IMR-90 (cell line): ENCODE measurements around the gene AGAP1. TPM values are rescaled to one million over a fixed set of nuclear protein-coding genes. Genes with fewer than 3 reads are reported as not detected.

ENCODE experiments used
- ATAC-seq: fragments of 200-7000 bp; cut with Tn5 transposase; 2 replicates; pipeline ENCODE4 v1.9.1; 2020; ENCODE audit warnings: low read depth, mild to moderate bottlenecking, moderate library complexity
- BruUV-seq: library from RNA; stranded (reverse); fragments of 400-500 nt; replicated peaks from 2 replicates; lab custom pipeline; 2021; lab: Mats Ljungman, UMichigan
- CTCF ChIA-PET: fragments of 300-600 bp; formaldehyde crosslinking; extraction: SDS; loops from one replicate; lab custom pipeline; 2021; ENCODE audit warnings: antibody characterized with exemption; lab: Yijun Ruan, JAX
- POLR2A ChIA-PET: fragments of 300-600 bp; sonication (Branson Sonifier 250); formaldehyde crosslinking; loops from one replicate; lab custom pipeline; 2022; ENCODE audit warnings: antibody characterized with exemption; ENCODE audit not compliant: unreplicated experiment; lab: Charles Lee
- DNase-seq: peaks from one replicate; pipeline ENCODE4 v3.0.0; 2013
- H2AFZ ChIP-seq: replicated peaks from 2 replicates; pipeline ENCODE3; 2013; ENCODE audit warnings: low read length, mild to moderate bottlenecking; ENCODE audit not compliant: poor library complexity
- H2AK5ac ChIP-seq: 2 replicates; pipeline ENCODE4 v1.6.1; 2013; ENCODE audit warnings: low read depth, low read length, inconsistent platforms
- H2AK9ac ChIP-seq: replicated peaks from 2 replicates; pipeline ENCODE3; 2013; ENCODE audit warnings: mild to moderate bottlenecking, low read depth, low read length, moderate library complexity; ENCODE audit not compliant: poor library complexity
- H2BK120ac ChIP-seq: 2 replicates; pipeline ENCODE4 v1.6.1; 2013; ENCODE audit warnings: low read depth, low read length, inconsistent platforms
- H2BK15ac ChIP-seq: 3 replicates; pipeline ENCODE4 v1.6.1; 2013; ENCODE audit warnings: low read depth, low read length, inconsistent platforms
- H2BK20ac ChIP-seq: 2 replicates; pipeline ENCODE4 v1.6.1; 2013; ENCODE audit warnings: low read depth, mild to moderate bottlenecking, inconsistent platforms, low read length, moderate library complexity
- H2BK5ac ChIP-seq: 2 replicates; pipeline ENCODE4 v1.6.1; 2013; ENCODE audit warnings: mild to moderate bottlenecking, low read depth, low read length, inconsistent platforms; ENCODE audit not compliant: poor library complexity, severe bottlenecking
- H3K14ac ChIP-seq: replicated peaks from 2 replicates; pipeline ENCODE4 v1.6.1; 2013; ENCODE audit warnings: low read depth, low read length, inconsistent platforms
- H3K18ac ChIP-seq: 2 replicates; pipeline ENCODE4 v1.6.1; 2013; ENCODE audit warnings: low read depth, low read length, control low read depth
- H3K23ac ChIP-seq: 2 replicates; pipeline ENCODE4 v1.6.1; 2013; ENCODE audit warnings: low read depth, low read length, inconsistent platforms
- H3K27ac ChIP-seq: 2 replicates; pipeline ENCODE4 v1.5.1; 2013; ENCODE audit warnings: mild to moderate bottlenecking, control low read depth, low read length; ENCODE audit not compliant: insufficient read depth
- H3K27me3 ChIP-seq: 2 replicates; pipeline ENCODE4 v1.6.1; 2013; ENCODE audit warnings: low read length; ENCODE audit not compliant: control insufficient read depth, insufficient read depth
- H3K36me3 ChIP-seq: 2 replicates; pipeline ENCODE4 v1.6.1; 2013; ENCODE audit warnings: low read length, mixed read lengths; ENCODE audit not compliant: control insufficient read depth, insufficient read depth
- H3K4ac ChIP-seq: 2 replicates; pipeline ENCODE4 v1.6.1; 2013; ENCODE audit warnings: low read depth, low read length, inconsistent platforms
- H3K4me1 ChIP-seq: 2 replicates; pipeline ENCODE4 v1.6.1; 2013; ENCODE audit warnings: low read length, mixed read lengths; ENCODE audit not compliant: control insufficient read depth, insufficient read depth
- H3K4me2 ChIP-seq: 2 replicates; pipeline ENCODE4 v1.6.1; 2013; ENCODE audit warnings: low read depth, mild to moderate bottlenecking, control low read depth, low read length, moderate library complexity
- H3K4me3 ChIP-seq: 2 replicates; pipeline ENCODE4 v1.5.1; 2013; ENCODE audit warnings: low read depth, mild to moderate bottlenecking, control low read depth, low read length, moderate library complexity; ENCODE audit not compliant: insufficient read depth
- H3K56ac ChIP-seq: 2 replicates; pipeline ENCODE4 v1.6.1; 2013; ENCODE audit warnings: low read length, inconsistent platforms; ENCODE audit not compliant: insufficient read depth; ENCODE audit errors: extremely low read depth
- H3K79me1 ChIP-seq, 2 experiments: 2 replicates each; pipeline ENCODE4 v1.6.1; 2013; ENCODE audit warnings: low read length in 2 of 2, inconsistent platforms in 1 of 2, low read depth in 1 of 2
- H3K9ac ChIP-seq: 2 replicates; pipeline ENCODE4 v1.6.1; 2013; ENCODE audit warnings: low read depth, low read length, control low read depth
- H3K9me1 ChIP-seq: 2 replicates; pipeline ENCODE4 v1.6.1; 2013; ENCODE audit warnings: low read length, inconsistent platforms; ENCODE audit not compliant: insufficient read depth
- H3K9me3 ChIP-seq: 2 replicates; pipeline ENCODE4 v1.6.1; 2013; ENCODE audit warnings: low read length; ENCODE audit not compliant: control insufficient read depth, insufficient read depth
- H4K20me1 ChIP-seq: 2 replicates; pipeline ENCODE4 v1.6.1; 2013; ENCODE audit warnings: low read length, inconsistent platforms; ENCODE audit not compliant: insufficient read depth
- H4K5ac ChIP-seq: 2 replicates; pipeline ENCODE4 v1.6.1; 2013; ENCODE audit warnings: mild to moderate bottlenecking, low read depth, low read length, control low read depth
- H4K8ac ChIP-seq, 2 experiments: 2 replicates each; pipeline ENCODE4 v1.6.1; 2013; ENCODE audit warnings: low read depth in 2 of 2, low read length in 2 of 2, control low read depth in 1 of 2, inconsistent platforms in 1 of 2
- H4K91ac ChIP-seq: 2 replicates; pipeline ENCODE4 v1.6.1; 2013; ENCODE audit warnings: low read depth, low read length, inconsistent platforms; ENCODE audit not compliant: insufficient read depth
- BHLHE40 ChIP-seq: fragments of 150-350 bp; IDR thresholded peaks from 2 replicates; pipeline ENCODE4 v1.6.1; 2016; ENCODE audit warnings: mild to moderate bottlenecking, low read depth, low read length
- CEBPB ChIP-seq: IDR thresholded peaks from 2 replicates; pipeline ENCODE4 v1.6.1; 2012; ENCODE audit warnings: low read depth, low read length, improper control_type of control experiment
- CHD1 ChIP-seq: IDR thresholded peaks from 2 replicates; pipeline ENCODE4 v1.6.1; 2012; ENCODE audit warnings: low read depth, low read length, improper control_type of control experiment
- CTCF ChIP-seq: conservative IDR thresholded peaks from 2 replicates; pipeline ENCODE4 v1.5.1; 2012; ENCODE audit warnings: mild to moderate bottlenecking, low read depth, low read length, improper control_type of control experiment
- ELK1 ChIP-seq: fragments of 150-350 bp; IDR thresholded peaks from 2 replicates; pipeline ENCODE4 v1.6.1; 2016; ENCODE audit warnings: low read depth, mild to moderate bottlenecking, low read length, moderate library complexity, borderline replicate concordance
- FOS ChIP-seq: fragments of 150-350 bp; IDR thresholded peaks from 2 replicates; pipeline ENCODE4 v1.6.1; 2016; ENCODE audit warnings: low read depth, low read length
- MAFK ChIP-seq: IDR thresholded peaks from 2 replicates; pipeline ENCODE4 v1.6.1; 2012; ENCODE audit warnings: low read depth, low read length, improper control_type of control experiment
- MAZ ChIP-seq: IDR thresholded peaks from 2 replicates; pipeline ENCODE4 v1.6.1; 2012; ENCODE audit warnings: low read depth, mild to moderate bottlenecking, low read length, improper control_type of control experiment, moderate library complexity, borderline replicate concordance
- MXI1 ChIP-seq: IDR thresholded peaks from 2 replicates; pipeline ENCODE4 v1.6.1; 2012; ENCODE audit warnings: low read depth, mild to moderate bottlenecking, low read length, moderate library complexity, borderline replicate concordance
- NFE2L2 ChIP-seq: fragments of 150-350 bp; IDR thresholded peaks from 2 replicates; pipeline ENCODE4 v1.6.1; 2016; ENCODE audit warnings: low read depth, mild to moderate bottlenecking, low read length
- POLR2A ChIP-seq: IDR thresholded peaks from 2 replicates; pipeline ENCODE4 v1.6.1; 2012; ENCODE audit warnings: mild to moderate bottlenecking, low read depth, low read length
- RAD21 ChIP-seq: IDR thresholded peaks from 2 replicates; pipeline ENCODE4 v1.6.1; 2012; ENCODE audit warnings: low read length, improper control_type of control experiment
- RCOR1 ChIP-seq: IDR thresholded peaks from 2 replicates; pipeline ENCODE4 v1.6.1; 2012; ENCODE audit warnings: mild to moderate bottlenecking, low read length, improper control_type of control experiment; ENCODE audit not compliant: insufficient replicate concordance
- RFX5 ChIP-seq: IDR thresholded peaks from 2 replicates; pipeline ENCODE4 v1.8.0; 2012; ENCODE audit warnings: low read depth, mild to moderate bottlenecking, low read length, moderate library complexity
- SMC3 ChIP-seq: fragments of 150-350 bp; IDR thresholded peaks from 2 replicates; pipeline ENCODE4 v1.6.1; 2016; ENCODE audit warnings: low read depth, mild to moderate bottlenecking, antibody characterized with exemption, low read length, moderate library complexity
- WGBS, 2 experiments: methylation state at CpG; one replicate each; pipeline versions ENCODE4 v1.1.5 to v1.1.7; 2013; ENCODE audit warnings: missing lambda C conversion rate in 2 of 2; ENCODE audit not compliant: insufficient read length in 1 of 2; ENCODE audit errors: extremely low coverage in 2 of 2; 5-methylcytosine and 5-hydroxymethylcytosine counted together
- dilution Hi-C: fragments of 300-500 bp; cut with HindIII; formaldehyde crosslinking; loops from one replicate; pipeline ENCODE4 v1.14.3; 2018; ENCODE audit warnings: low sequenced_read_pairs; ENCODE audit not compliant: unreplicated experiment
- in situ Hi-C: fragments of 300-500 bp; cut with MboI; formaldehyde crosslinking; loops from 3 replicates; pipeline ENCODE4 v1.14.3; 2019; ENCODE audit warnings: low sequenced_read_pairs, inconsistent platforms, mixed read lengths
- intact Hi-C: fragments of 100-400 bp; cut with micrococcal nuclease; formaldehyde crosslinking; loops from 2 replicates; pipeline ENCODE4 v1.10.0; 2022
- polyA plus RNA-seq, 3 experiments: library from polyadenylated mRNA; depleted of rRNA; stranded (reverse); fragments of >200 nt; gene quantifications; 2 replicates each; pipeline ENCODE4 v1.2.3, GENCODE V29; 2012; ENCODE audit warnings: low replicate concordance in 1 of 3
- total RNA-seq: library from RNA; depleted of rRNA; stranded (reverse); fragments of >200 nt; gene quantifications from 2 replicates; pipeline ENCODE4 v1.2.3, GENCODE V29; 2012
- TF ChIP-seq, protein P1 (sequence below): fragments of 150-350 bp; IDR thresholded peaks from 2 replicates; pipeline ENCODE4 v1.6.1; 2017; ENCODE audit warnings: mild to moderate bottlenecking, antibody characterized with exemption, low read length, low read depth

The AGAP1 gene
- total and polyA plus RNA-seq, 2 of the 4 experiments (the other 2 are of a cell fraction), result 15.1 to 16.4 TPM

DNA sequence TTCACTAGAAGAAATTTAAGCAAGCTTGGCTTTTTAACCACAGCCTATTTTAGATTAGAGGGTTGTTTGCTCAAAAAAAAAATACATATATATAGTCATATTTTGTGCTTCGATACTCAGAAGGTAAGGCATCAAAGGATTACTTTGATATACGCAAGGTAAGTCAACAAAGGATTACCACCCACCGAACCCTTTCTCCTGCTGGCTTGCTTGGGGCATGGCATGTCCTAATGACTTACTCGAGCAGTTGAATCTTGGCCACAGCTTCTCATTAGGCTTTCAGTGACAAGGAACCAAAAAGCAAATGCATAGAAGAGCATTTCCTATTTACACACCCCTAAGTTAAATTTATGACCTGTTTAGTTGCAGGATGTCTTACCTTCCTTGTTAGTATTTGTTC lies 295.7 kb downstream of the AGAP1 start:
- Histone ChIP-seq H2AFZ (no peak overlapping the region), H2BK120ac (no peak overlapping the region), H3K27ac (no peak overlapping the region), H3K4me3 (no peak overlapping the region), H3K27me3 (no peaks in the 10 kb centered on the region), H2AK5ac (no peak overlapping the region), H3K18ac (no peak overlapping the region), H3K9ac (no peak overlapping the region), H3K56ac (no peak overlapping the region), H4K91ac (no peak overlapping the region), H2BK5ac (no peak overlapping the region), H3K23ac (no peak overlapping the region), H2BK15ac (no peak overlapping the region), H3K14ac (no peak overlapping the region), H3K79me1 (no peaks in the 10 kb centered on the region), H2BK20ac (no peak overlapping the region), H4K5ac (no peak overlapping the region), H3K4me2 (no peak overlapping the region), H3K36me3 (peaks cover 4% of the 10 kb centered on the region), H2AK9ac (no peak overlapping the region), H3K4me1 (no peaks in the 10 kb centered on the region), H3K4ac (no peak overlapping the region), H3K9me3 (no peaks in the 10 kb centered on the region), H4K8ac (no peak overlapping the region), H3K9me1 (no peaks in the 10 kb centered on the region; the same call in 1 of the 2 replicates), H4K20me1 (no peaks in the 10 kb centered on the region)
- WGBS, 2 experiments, result no CpG with 5 or more reads among the region's 4 CpGs
- TF ChIP-seq BHLHE40 (no peak), ELK1 (no peak), RFX5 (no peak), FOS (no peak), CEBPB (no peak), CHD1 (no peak), MAZ (no peak), POLR2A (no peak), SMC3 (no peak), MXI1 (no peak), CTCF (no peak), NFE2L2 (no peak), RCOR1 (no peak), MAFK (no peak), RAD21 (no peak)
- TF ChIP-seq, protein P1, sequence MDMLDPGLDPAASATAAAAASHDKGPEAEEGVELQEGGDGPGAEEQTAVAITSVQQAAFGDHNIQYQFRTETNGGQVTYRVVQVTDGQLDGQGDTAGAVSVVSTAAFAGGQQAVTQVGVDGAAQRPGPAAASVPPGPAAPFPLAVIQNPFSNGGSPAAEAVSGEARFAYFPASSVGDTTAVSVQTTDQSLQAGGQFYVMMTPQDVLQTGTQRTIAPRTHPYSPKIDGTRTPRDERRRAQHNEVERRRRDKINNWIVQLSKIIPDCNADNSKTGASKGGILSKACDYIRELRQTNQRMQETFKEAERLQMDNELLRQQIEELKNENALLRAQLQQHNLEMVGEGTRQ, result no peak
- POLR2A ChIA-PET, result no interaction called here
- in situ Hi-C loops (loop anchor here (10.0 to 25.0 kb wide), 2 partner anchors 523 to 1275 kb away; no protein-coding TSS in a partner anchor), intact Hi-C loops (no loop called here), dilution Hi-C loops (loop anchor here (25.0 kb wide), 1 partner anchor 398 kb away; no protein-coding TSS in a partner anchor)
- ATAC-seq, result no peak
- no TSS peak for BruUV-seq
- CTCF ChIA-PET, result interaction anchor here (3.8 kb wide), 1 partner anchor 10 kb away, joined by 20 read pairs; no protein-coding TSS in a partner anchor
- DNase-seq, result no peak
